ENCODE data around the gene GNB1. TPM values are rescaled to one million over a fixed set of nuclear protein-coding genes. Genes with fewer than 3 reads are reported as not detected.
A peak's percentile ranks its signal among the peaks of the same experiment; 100 is the strongest.

GNB1 gene
- total and polyA plus RNA-seq, 9 of the 15 experiments (the other 6 are each of a cell fraction or from before 2014, with no cell fraction given) = 34.3 to 388 (median 114) TPM

- H3K4me2 ChIP-seq (ENCODE audit: insufficient read depth, low read length) = no peak overlapping the region
- FAIRE-seq = no peak
- whole genome bisulfite sequencing (ENCODE audit: insufficient coverage, low coverage, missing lambda C conversion rate) = 91% methylated on average over 3 of the region's 3 CpGs
- peaks cover 20% of the 10 kb centered on the region for H3K9me3 ChIP-seq (replicated peaks; ENCODE audit: control insufficient read depth, insufficient read depth, low read depth, low read length)
- DNase-seq (ENCODE audit: extremely low read depth in 1 of 4, low spot score in 3 of 4) = no peak
- peaks cover 2 to 9% of the 10 kb centered on the region in 2 experiments; a peak in 4 of 5 replicates for H3K4me1 ChIP-seq (replicated peaks in 1 of 2; ENCODE audit: control insufficient read depth in 2 of 2, insufficient read depth in 2 of 2, low read length in 2 of 2)
- no peaks in the 10 kb centered on the region for H3K9me1 ChIP-seq (ENCODE audit: control insufficient read depth, insufficient read depth, low read length)
- no TSS peak for BruUV-seq (replicated peaks)
- no peak overlapping the region for H3K27ac ChIP-seq (ENCODE audit: extremely low read depth, low read depth, low read length)
- intact Hi-C loops (cut with micrococcal nuclease) = no loop called here
- TF ChIP-seq ZNF512 (tag; IDR thresholded peaks at IDR 0.05) (peak; percentile 46; the same call in 1 of the 2 replicates), TRIM24 (IDR thresholded peaks at IDR 0.05) (peak in 1 of 2 experiments; percentile 13; a peak in 1 of 4 replicates), ZNF280A (IDR thresholded peaks at IDR 0.05; ENCODE audit: low read depth, partially characterized antibody) (peak; percentile 46), CBX3 (IDR thresholded peaks at IDR 0.05; ENCODE audit: borderline replicate concordance in 1 of 2, low read length in 2 of 2) (peak in 1 of 2 experiments; percentile 67; a peak in 1 of 3 replicates), CBFA2T3 (IDR thresholded peaks at IDR 0.05) (no peak), RBM25 (IDR thresholded peaks at IDR 0.05; ENCODE audit: low read depth, low read length, severe bottlenecking) (peak; percentile 37)
- H4K20me1 ChIP-seq (replicated peaks; ENCODE audit: control insufficient read depth, insufficient read depth, low read length) = peaks cover 1% of the 10 kb centered on the region; the same call in 1 of the 2 replicates
- H3K79me2 ChIP-seq (ENCODE audit: control insufficient read depth, insufficient read depth, low read length) = peaks cover 97% of the 10 kb centered on the region
- peaks cover 87% of the 10 kb centered on the region for H3K36me3 ChIP-seq (ENCODE audit: control insufficient read depth, insufficient read depth, low read length)
- ChIA-PET POLR2A (interaction anchor here (0.6 kb wide), 1 partner anchor 84 kb away, joined by 3 read pairs; no protein-coding TSS in a partner anchor), CTCF (ENCODE audit: low intra/inter-chr PET ratio) (no interaction called here)
- no peak overlapping the region for H2AFZ ChIP-seq (ENCODE audit: low read depth, low read length)
- in situ Hi-C loops (cut with MboI) = no loop called here
- no peaks in the 10 kb centered on the region for H3K27me3 ChIP-seq (ENCODE audit: control insufficient read depth in 2 of 2, insufficient read depth in 2 of 2, low read length in 2 of 2)
- no peak overlapping the region for H3K4me3 ChIP-seq
- ATAC-seq = no peak
- no peak overlapping the region for H3K9ac ChIP-seq (ENCODE audit: insufficient read depth in 1 of 2, low read depth in 2 of 2, low read length in 2 of 2)
Measured at GRCh38 chr1:1770102-1770501, 120.8 kb downstream of the GNB1 start.
